Tibial artery (tissue), 4 donors: Measurements from ENCODE around the gene RAB2B.

Experiments
- DNase-seq, 2 donors: peaks; one replicate each; pipeline ENCODE4 v3.0.0-alpha.2; 2019
- H3K27ac ChIP-seq, 2 donors: fragments of 200-600 bp; sonication (generic) in 1 of 2; 1 replicate in 1 of 2; 2 replicates in 1 of 2; pipeline ENCODE4 v1.5.1; 2018 to 2019; ENCODE audit warnings: mild to moderate bottlenecking in 1 of 2
- H3K27me3 ChIP-seq, 2 donors: fragments of 200-600 bp; sonication (generic) in 1 of 2; one replicate each; pipeline versions ENCODE4 v1.5.1 to v1.6.0; 2016 to 2019
- H3K36me3 ChIP-seq, 3 donors: fragments of 200-600 bp; sonication (generic) in 2 of 3; one replicate each; pipeline ENCODE4 v1.5.1; 2016 to 2019; ENCODE audit warnings: mild to moderate bottlenecking in 2 of 3
- H3K4me1 ChIP-seq, 4 donors: fragments of 200-600 bp; sonication (generic) in 2 of 4; 1 replicate in 3 of 4; 2 replicates in 1 of 4; pipeline ENCODE4 v1.5.1; 2016 to 2019
- H3K4me3 ChIP-seq, 2 donors: fragments of 200-600 bp; sonication (generic) in 1 of 2; 1 replicate in 1 of 2; 2 replicates in 1 of 2; pipeline ENCODE4 v1.5.1; 2018 to 2019; ENCODE audit warnings: mild to moderate bottlenecking in 2 of 2
- H3K9me3 ChIP-seq, 3 donors: fragments of 200-600 bp; sonication (generic) in 1 of 3; one replicate each; pipeline ENCODE4 v1.5.1; 2016 to 2019
- intact Hi-C: fragments of 100-400 bp; cut with DNase I; formaldehyde crosslinking; loops from one replicate; pipeline ENCODE4 v1.15.0; 2023; ENCODE audit warnings: low total_unique reads
- TF ChIP-seq, protein P1 (sequence below), 2 experiments: fragments of 200-600 bp in 1 of 2; fragments of 450-650 bp in 1 of 2; IDR thresholded peaks; one replicate each; pipeline ENCODE4 v1.5.1; 2017 to 2019; ENCODE audit warnings: antibody characterized with exemption in 2 of 2, mild to moderate bottlenecking in 1 of 2, moderate library complexity in 1 of 2

Gene RAB2B

DNA sequence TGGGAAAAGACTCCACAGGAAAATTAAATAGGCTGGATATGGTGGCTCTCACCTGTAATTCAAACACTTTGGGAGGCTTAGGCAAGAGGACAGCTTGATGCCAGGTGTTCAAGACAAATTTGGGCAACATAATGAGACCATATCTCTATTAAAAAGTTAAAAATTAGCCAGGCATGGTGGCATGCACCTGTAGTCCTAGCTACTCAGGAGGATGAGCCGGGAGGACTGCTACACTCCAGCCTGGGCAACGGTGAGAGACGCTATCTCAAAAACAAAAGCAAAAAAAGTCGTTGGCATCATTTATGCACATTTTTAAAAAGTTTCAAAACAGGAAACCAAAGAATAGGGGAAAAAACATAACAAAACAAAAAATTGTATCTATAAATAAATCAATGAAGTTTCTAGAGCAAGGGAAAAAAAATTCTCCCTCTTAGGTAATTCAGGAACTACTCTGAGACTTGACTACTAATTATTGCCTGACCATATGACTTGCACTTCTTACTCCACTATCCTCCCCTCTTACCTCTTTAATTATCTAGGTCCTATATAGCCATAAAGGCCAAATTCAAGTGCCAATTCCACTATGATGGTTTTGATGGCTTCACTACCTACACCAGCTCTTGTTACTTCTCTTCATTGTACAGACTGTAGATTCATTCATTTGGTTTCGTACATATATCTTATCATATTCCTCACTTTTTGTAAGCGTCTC, 32.8 kb upstream of the RAB2B start:
- no peak overlapping the region for H3K27ac ChIP-seq
- TF ChIP-seq, protein P1, sequence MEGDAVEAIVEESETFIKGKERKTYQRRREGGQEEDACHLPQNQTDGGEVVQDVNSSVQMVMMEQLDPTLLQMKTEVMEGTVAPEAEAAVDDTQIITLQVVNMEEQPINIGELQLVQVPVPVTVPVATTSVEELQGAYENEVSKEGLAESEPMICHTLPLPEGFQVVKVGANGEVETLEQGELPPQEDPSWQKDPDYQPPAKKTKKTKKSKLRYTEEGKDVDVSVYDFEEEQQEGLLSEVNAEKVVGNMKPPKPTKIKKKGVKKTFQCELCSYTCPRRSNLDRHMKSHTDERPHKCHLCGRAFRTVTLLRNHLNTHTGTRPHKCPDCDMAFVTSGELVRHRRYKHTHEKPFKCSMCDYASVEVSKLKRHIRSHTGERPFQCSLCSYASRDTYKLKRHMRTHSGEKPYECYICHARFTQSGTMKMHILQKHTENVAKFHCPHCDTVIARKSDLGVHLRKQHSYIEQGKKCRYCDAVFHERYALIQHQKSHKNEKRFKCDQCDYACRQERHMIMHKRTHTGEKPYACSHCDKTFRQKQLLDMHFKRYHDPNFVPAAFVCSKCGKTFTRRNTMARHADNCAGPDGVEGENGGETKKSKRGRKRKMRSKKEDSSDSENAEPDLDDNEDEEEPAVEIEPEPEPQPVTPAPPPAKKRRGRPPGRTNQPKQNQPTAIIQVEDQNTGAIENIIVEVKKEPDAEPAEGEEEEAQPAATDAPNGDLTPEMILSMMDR (IDR thresholded peaks at IDR 0.05), result no peak
- no peaks in the 10 kb centered on the region for H3K27me3 ChIP-seq
- peaks cover 0 to 21% (median 15%) of the 10 kb centered on the region in 4 donors for H3K4me1 ChIP-seq
- peaks cover 0 to 22% (median 4%) of the 10 kb centered on the region in 3 donors for H3K36me3 ChIP-seq
- DNase-seq, result no peak
- H3K9me3 ChIP-seq, result no peaks in the 10 kb centered on the region
- H3K4me3 ChIP-seq, result peak overlapping the region; percentile 65 to 74
- intact Hi-C loops, result loop anchor here (5.0 kb wide), 1 partner anchor 72 kb away; no protein-coding TSS in a partner anchor

DNA sequence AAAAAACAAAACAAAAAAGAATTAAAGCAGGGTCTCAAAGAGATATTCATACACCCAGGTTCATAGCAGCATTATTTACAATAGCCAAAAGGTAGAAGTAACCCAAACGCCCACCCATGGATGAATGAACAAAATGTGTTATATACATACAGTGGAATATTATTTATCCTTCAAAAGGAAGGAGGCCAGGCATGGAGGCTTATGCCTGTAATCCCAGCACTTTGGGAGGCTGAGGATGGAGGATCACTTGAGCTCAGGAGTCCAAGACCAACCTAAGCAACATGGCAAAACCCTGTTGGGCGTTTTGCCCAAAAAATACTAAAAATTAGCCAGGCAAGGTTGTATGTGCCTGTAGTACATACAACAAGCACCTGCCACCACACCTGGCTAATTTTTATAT, 29.8 kb upstream of the RAB2B start:
- Histone ChIP-seq H3K9me3 (no peaks in the 10 kb centered on the region), H3K27me3 (no peaks in the 10 kb centered on the region), H3K27ac (no peak overlapping the region), H3K4me3 (no peak overlapping the region), H3K36me3 (peaks cover 17 to 45% (median 19%) of the 10 kb centered on the region in 3 donors), H3K4me1 (peaks cover 0 to 23% (median 17%) of the 10 kb centered on the region in 4 donors)
- no peak for DNase-seq
- intact Hi-C loops, result no loop called here
- TF ChIP-seq, protein P1 (IDR thresholded peaks at IDR 0.05), result no peak

DNA sequence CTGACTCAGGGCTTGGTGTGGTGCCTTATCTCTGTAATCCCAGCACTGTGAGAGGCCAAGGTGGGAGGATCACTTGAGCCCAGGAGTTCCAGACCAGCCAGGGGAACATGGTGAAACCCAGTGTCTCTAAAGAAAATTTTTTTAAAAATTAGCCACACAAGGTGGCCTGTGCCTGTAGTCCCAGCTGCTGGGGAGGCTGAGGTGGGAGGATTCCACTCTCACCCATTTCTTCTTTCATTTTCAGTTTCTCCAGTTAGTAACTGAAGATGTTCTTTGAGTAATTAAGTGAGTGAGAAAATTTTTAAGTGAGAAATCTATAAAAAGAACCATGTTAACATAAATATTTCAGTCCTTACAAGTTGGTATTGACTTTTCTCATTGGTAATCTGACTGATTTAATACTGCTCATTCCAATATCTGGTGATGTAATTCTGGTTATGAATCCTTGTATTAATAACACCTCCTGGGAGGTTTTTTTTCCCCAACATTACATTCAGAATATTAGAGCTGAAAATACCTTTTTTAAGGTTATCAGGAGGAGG, 28.3 kb upstream of the RAB2B start:
- peaks cover 24 to 60% (median 31%) of the 10 kb centered on the region in 3 donors for H3K36me3 ChIP-seq

GRCh38 chr14:21503376-21503775, 26.6 kb upstream of the RAB2B start:
- peaks cover 30 to 67% (median 47%) of the 10 kb centered on the region in 3 donors for H3K36me3 ChIP-seq
- intact Hi-C loops, result loop anchor here (5.0 kb wide), 1 partner anchor 54 kb away; no protein-coding TSS in a partner anchor

More for the DNA sequence above, 28.3 kb upstream of the RAB2B start:
- Histone ChIP-seq H3K9me3 (no peaks in the 10 kb centered on the region), H3K27me3 (no peaks in the 10 kb centered on the region), H3K27ac (no peak overlapping the region), H3K4me3 (no peak overlapping the region), H3K4me1 (peaks cover 0 to 18% (median 12%) of the 10 kb centered on the region in 4 donors)
- no peak for DNase-seq
- intact Hi-C loops, result no loop called here
- TF ChIP-seq, protein P1 (IDR thresholded peaks at IDR 0.05), result no peak

DNA sequence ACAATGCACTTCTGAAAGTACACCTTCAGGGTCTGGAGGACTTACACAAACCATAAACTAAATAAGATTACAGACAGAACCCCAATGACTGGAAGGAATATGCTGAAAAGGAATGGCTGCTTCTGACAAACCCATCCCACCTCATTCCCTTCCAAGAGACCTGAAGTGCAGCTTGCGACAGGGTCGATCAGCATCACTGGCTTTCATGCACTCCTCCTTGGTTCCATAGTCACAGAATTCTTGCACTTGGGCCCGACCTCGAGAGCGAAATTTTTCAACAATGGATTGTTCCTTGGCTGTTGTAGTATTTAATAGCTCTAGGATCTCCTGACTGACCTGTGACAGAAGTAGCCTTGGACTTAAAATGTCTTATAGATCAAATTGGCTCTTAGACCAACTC, 24.8 kb upstream of the RAB2B start:
- DNase-seq, result no peak
- intact Hi-C loops, result loop anchor here (5.0 kb wide), 1 partner anchor 56 kb away; no protein-coding TSS in a partner anchor
- no peaks in the 10 kb centered on the region for H3K9me3 ChIP-seq
- TF ChIP-seq, protein P1 (IDR thresholded peaks at IDR 0.05), result no peak
- H3K4me1 ChIP-seq, result peaks cover 0 to 6% (median 0%) of the 10 kb centered on the region in 4 donors
- no peaks in the 10 kb centered on the region for H3K27me3 ChIP-seq
- H3K27ac ChIP-seq, result no peak overlapping the region
- peaks cover 32 to 73% (median 57%) of the 10 kb centered on the region in 3 donors for H3K36me3 ChIP-seq
- no peak overlapping the region for H3K4me3 ChIP-seq

More at GRCh38 chr14:21503376-21503775, 26.6 kb upstream of the RAB2B start:
- Histone ChIP-seq H3K27me3 (no peaks in the 10 kb centered on the region), H3K9me3 (no peaks in the 10 kb centered on the region), H3K4me1 (peaks cover 0 to 6% (median 2%) of the 10 kb centered on the region in 4 donors), H3K27ac (no peak overlapping the region), H3K4me3 (no peak overlapping the region)
- DNase-seq, result no peak
- TF ChIP-seq, protein P1 (IDR thresholded peaks at IDR 0.05), result no peak
